Posterior cingulate gyrus (tissue), 11 donors: ENCODE measurements around the gene FBXW11.

Experiments
- DNase-seq, 10 donors: peaks; one replicate each; pipeline versions ENCODE4 v3.0.0 to v3.0.0-alpha.2; 2020 to 2021; ENCODE audit warnings: mixed read lengths in 3 of 10
- intact Hi-C: fragments of 100-400 bp; cut with DNase I; formaldehyde crosslinking; loops from one replicate; pipeline ENCODE4 v1.15.1; 2023

Gene FBXW11

DNA sequence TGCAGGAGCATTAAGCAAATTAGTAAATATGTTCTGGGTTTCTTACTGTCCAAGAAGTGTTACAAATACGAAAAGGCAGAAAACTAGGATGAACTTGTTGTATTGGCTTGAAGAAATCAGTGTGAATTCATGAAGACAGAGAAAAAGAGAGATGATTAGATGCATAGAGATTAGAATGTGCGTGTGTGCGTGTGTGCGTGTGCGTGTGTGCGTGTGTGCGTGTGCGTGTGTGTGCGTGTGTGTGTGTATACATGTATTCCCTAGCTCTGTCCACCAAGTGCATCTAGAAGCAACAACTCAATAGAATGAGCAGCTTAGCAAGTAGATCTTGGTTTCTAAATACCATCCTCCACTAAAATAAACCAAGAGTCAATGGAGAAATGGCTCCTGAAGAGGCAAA lies 179.3 kb downstream of the FBXW11 start:
- intact Hi-C loops = no loop called here
- no peak for DNase-seq

GRCh38 chr5:171826132-171826531 lies 180.3 kb downstream of the FBXW11 start:
- no peak for DNase-seq
- intact Hi-C loops = no loop called here

DNA sequence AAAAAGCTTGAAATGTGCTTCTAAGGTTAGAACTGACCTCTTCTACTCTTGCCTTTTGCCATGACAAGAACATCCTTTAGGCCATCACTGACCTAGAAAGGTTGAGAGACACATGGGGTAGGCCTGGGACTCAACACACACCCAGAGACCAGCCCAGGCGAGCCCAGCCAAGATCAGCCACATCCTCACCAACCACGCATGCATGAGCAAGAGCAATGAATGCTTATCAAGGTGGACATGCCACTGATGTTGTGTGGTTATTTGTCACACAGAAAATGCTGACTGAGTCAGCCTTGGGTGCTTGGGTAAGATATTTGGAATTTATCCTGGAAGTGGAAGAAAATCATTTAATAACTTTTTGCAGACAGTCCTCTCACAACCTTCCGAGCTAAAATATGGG lies 181.4 kb downstream of the FBXW11 start:
- intact Hi-C loops = no loop called here
- DNase-seq = no peak

GRCh38 chr5:171823269-171823668 lies 183.2 kb downstream of the FBXW11 start:
- no peak for DNase-seq
- intact Hi-C loops = no loop called here

DNA sequence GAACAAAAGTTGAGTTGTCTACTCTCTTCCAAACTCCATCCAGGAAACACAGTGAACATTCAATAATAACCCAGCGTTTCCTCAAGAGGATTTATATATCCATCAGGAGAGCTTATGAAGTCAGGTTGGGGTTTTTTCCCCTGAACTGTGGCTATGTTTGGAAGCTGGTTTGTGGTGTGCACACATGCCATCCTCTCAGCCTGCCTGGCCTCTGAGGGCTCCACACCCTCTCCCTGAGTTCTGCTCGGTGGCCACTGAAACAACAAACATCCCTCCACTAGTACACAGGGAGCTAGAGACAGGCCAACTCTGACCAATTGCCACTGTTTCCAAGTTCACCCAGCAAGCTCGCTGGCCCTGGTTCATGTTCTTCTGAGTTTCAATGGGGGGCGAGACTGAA lies 185.2 kb downstream of the FBXW11 start:
- intact Hi-C loops = no loop called here
- DNase-seq = no peak

DNA sequence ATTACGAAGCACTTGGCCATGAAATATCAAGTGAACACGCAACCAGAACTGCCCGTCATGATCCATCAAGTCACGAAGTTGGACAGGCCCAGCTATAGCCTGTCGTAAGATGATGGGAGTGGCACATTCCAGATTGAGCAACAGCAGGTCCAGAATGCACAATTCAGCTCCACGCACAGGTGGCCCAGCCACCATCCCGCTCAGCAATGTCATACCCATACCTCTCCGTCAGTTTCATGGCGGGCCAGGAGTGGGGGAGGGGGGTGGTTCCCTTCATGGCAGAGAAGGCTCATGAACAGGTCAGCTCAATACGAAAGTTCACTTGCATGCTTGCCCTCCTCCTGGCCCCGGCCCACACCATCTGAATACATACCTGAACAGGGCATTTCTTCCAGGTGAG lies 185.9 kb downstream of the FBXW11 start:
- intact Hi-C loops = no loop called here
- no peak for DNase-seq

DNA sequence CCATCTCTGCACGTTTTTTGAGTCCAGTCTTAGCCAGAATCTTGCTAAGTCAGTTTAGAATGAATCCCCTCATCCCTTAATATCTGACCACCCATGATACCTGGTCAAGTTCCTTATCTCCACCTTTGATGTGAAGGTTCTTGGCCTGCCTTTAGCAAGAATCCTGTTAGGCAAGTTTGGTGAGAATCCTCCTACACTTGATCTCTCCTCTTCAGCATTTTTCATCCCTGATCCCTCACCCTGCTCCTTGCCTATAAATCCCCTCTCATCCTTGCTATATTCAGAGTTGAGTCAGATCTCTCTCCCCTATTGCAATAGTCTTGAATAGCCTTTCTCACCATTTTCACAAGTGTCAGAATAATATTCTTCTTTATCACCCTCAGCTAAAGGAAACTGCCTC lies 189.8 kb downstream of the FBXW11 start:
- no peak for DNase-seq
- intact Hi-C loops = no loop called here

DNA sequence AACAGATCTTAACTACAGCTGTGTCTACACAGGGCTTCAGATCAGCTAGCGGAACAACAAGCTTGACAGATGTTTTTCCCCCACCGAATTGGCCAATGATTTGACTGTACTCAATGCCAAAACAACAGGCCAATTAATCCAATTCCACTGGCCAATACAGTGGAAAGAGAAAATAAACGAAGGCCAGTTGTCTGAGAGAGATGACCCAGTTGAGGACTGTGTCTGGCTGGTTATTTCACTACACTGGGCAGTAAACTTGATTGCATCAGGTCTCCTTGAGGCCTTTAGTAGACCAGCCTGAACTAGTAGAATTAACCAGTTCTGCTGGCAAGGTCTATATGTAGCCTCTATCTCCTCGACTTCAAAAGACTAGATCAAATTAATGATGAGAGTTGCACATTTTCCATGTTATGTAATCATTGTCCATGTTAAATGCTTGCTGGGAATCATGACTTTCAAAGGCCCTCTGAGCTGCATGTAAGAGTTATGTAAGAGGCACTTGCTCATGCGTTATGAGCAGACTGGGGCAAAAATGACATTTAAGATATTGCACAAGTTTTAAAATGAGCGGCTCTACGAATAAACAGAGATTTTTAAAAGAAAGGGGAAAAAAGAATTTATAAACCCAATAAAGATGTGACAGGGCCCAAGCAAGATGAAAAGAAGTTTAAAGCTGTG lies 192.5 kb downstream of the FBXW11 start:
- DNase-seq = no peak
- intact Hi-C loops = no loop called here

DNA sequence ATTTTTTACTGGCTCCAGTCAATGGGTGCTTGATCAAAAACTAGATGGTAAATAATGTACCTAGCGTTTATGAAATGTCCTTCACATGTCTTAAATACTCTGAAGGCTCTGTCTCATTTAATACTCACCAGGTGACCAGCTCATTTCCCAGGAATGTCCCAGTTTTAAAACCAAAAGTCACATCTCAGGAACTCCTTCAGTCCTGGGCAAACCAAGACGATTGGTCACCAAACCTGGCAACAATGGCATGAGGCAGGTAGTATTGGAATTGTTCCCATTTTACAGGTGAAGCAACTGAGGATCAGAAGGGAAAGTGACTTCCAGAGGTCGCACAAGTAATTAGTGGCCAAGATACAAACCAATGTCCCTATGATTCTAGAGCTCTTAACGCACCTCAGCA lies 193.2 kb downstream of the FBXW11 start:
- no peak for DNase-seq
- intact Hi-C loops = no loop called here
